HEK293T (cell line): ENCODE data around the gene ZNF835.

ENCODE experiments used
- CTBP1 ChIP-seq: fragments of 450-650 bp; IDR thresholded peaks from 2 replicates; pipeline ENCODE4 v1.6.1; 2016; ENCODE audit warnings: borderline replicate concordance
- FOXA1 ChIP-seq: fragments of 450-650 bp; IDR thresholded peaks from 2 replicates; pipeline ENCODE4 v1.6.1; 2016; ENCODE audit warnings: mild to moderate bottlenecking
- FOXM1 ChIP-seq: fragments of 450-650 bp; IDR thresholded peaks from 2 replicates; pipeline ENCODE4 v1.6.1; 2017; ENCODE audit warnings: mild to moderate bottlenecking, borderline replicate concordance
- HDGF ChIP-seq: fragments of 450-650 bp; IDR thresholded peaks from 2 replicates; pipeline ENCODE4 v1.6.1; 2017; ENCODE audit warnings: antibody characterized with exemption, borderline replicate concordance
- L3MBTL2 ChIP-seq: fragments of 450-650 bp; conservative IDR thresholded peaks from 2 replicates; pipeline ENCODE4 v1.6.1; 2016; ENCODE audit warnings: mild to moderate bottlenecking
- LEF1 ChIP-seq: fragments of 450-650 bp; IDR thresholded peaks from 2 replicates; pipeline ENCODE4 v1.6.1; 2017; ENCODE audit warnings: mild to moderate bottlenecking, borderline replicate concordance
- NFRKB ChIP-seq: fragments of 450-650 bp; IDR thresholded peaks from 2 replicates; pipeline ENCODE4 v1.6.1; 2016; ENCODE audit warnings: mild to moderate bottlenecking, moderate library complexity
- SP1 ChIP-seq: fragments of 450-650 bp; IDR thresholded peaks from 2 replicates; pipeline ENCODE4 v1.6.1; 2017
- SUZ12 ChIP-seq: fragments of 450-650 bp; IDR thresholded peaks from 2 replicates; pipeline ENCODE4 v1.6.1; 2016; ENCODE audit warnings: mild to moderate bottlenecking
- TARDBP ChIP-seq: fragments of 450-650 bp; IDR thresholded peaks from 2 replicates; pipeline ENCODE4 v1.6.1; 2016
- TF ChIP-seq, protein P1 (sequence below): fragments of 450-650 bp; IDR thresholded peaks from 2 replicates; pipeline ENCODE4 v1.6.1; 2016

- TF ChIP-seq FOXA1 (no peak), SP1 (no peak), CTBP1 (no peak), NFRKB (no peak), SUZ12 (no peak), LEF1 (no peak), TARDBP (no peak), FOXM1 (no peak), L3MBTL2 (no peak), HDGF (no peak)
- TF ChIP-seq, protein P1, sequence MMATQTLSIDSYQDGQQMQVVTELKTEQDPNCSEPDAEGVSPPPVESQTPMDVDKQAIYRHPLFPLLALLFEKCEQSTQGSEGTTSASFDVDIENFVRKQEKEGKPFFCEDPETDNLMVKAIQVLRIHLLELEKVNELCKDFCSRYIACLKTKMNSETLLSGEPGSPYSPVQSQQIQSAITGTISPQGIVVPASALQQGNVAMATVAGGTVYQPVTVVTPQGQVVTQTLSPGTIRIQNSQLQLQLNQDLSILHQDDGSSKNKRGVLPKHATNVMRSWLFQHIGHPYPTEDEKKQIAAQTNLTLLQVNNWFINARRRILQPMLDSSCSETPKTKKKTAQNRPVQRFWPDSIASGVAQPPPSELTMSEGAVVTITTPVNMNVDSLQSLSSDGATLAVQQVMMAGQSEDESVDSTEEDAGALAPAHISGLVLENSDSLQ: no peak
These were observed 7.0 kb downstream of the ZNF835 start for GRCh38 chr19:56664511-56664910.
